GM21360 (cell line): ENCODE data around the gene FABP1.

ENCODE experiments used
- ATAC-seq: cut with Tn5 transposase; IDR thresholded peaks from one replicate; pipeline ENCODE4 v1.9.1; 2021; ENCODE audit warnings: mild to moderate bottlenecking, moderate library complexity; ENCODE audit not compliant: unreplicated experiment

The FABP1 gene

DNA sequence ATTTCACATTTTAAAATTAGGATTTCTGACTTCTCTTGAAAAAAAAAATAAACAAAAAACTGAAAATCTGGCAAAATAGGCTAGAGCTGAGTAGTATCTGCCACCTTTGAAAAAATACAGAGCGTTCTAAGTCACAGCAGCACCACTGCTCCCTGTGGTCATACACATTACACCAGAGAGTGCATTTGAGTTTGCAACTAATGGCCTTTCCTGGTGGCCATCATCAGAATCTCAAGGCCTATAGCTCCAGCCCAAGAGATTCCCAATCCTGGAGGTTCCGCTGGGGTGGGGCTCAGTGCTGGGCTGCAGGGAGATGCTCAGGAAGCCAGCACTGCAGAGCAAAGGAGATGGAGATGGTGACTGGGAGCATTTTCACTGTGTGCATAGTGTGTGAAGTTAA, 42.8 kb downstream of the FABP1 start:
- no peak for ATAC-seq

DNA sequence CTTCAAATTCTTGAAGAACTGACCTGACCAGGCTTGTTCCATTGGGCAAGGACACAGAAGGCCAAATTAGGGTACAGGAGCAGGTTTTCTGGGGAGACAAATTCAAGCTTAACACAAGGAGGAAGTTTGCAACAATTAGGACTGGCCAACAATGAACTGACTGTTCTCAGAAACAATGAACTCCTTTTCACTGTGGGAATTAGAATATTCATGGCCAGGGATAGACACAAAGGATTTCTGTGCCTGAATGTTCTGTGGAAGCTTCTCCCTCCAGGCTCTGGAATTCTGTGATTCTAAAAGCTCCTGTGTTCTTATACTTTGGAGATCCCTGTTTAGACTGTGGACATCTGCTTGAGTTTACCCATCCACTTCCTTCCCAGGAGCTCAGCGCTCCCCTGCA, 45.1 kb downstream of the FABP1 start:
- ATAC-seq = no peak

GRCh38 chr2:88081924-88082608, 45.8 kb downstream of the FABP1 start:
- no peak for ATAC-seq

DNA sequence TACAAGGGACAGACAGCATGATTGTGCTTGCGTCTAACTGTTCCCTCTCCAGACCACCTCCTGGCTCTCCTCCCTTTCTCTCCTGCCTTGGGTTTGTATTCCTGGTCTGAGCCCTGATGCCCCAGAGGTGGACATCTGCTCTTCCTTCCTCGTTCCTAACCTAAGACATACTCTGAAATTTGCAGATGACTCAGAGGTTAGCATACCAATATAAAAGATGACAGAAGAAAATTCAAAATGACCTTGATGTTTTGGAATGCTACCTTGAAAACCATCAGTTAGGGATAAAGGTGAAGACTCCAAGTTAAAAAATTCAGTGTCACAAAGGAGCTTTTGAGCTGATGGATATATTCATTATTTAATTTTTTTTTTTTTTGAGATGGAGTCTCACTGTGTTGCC, 47.3 kb downstream of the FABP1 start:
- no peak for ATAC-seq

- ATAC-seq = no peak
Measured at GRCh38 chr2:88078643-88079172, 49.2 kb downstream of the FABP1 start.

- no peak for ATAC-seq
Measured at GRCh38 chr2:88077080-88077479, 50.8 kb downstream of the FABP1 start.

GRCh38 chr2:88074854-88075292, 53.0 kb downstream of the FABP1 start:
- no peak for ATAC-seq

DNA sequence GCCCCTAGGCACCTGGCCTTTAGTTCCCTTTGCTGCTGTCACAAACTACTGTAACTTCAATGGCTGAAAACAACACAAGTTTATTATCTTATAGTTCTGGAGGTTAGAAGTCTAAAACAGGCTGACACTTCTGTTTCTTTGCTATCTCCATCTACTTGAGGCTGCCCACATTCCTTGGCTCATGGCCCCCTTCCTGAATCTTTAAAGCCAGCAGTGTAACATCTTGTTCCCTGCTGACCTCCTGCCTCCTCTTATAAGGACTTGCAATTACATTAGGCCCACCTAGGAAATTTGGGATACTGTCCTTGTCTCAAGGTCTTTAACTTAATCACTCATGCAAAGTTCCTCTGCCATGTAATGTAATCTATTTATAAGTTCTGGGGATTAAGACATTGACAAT, 53.7 kb downstream of the FABP1 start:
- no peak for ATAC-seq
